Naive thymus-derived CD4-positive, alpha-beta T cell (primary cell): Measurements from ENCODE around the gene ZPR1. TPM values are rescaled to one million over a fixed set of nuclear protein-coding genes. Genes with fewer than 3 reads are reported as not detected.
"Not testable (repeated sequence)": the region's sequence is repeated elsewhere in the genome, so short reads cannot be mapped to it uniquely, and the experiment has no call there.

Experiments used
- ATAC-seq: fragments of 150-1000 bp; cut with Tn5 transposase; 2 replicates; pipeline ENCODE4 v1.10.0; 2021; ENCODE audit warnings: mild to moderate bottlenecking, moderate library complexity
- CTCF ChIA-PET: fragments of 350-600 bp; sonication (Branson Sonifier 250); formaldehyde crosslinking; loops from one replicate; lab custom pipeline; 2021; ENCODE audit warnings: antibody characterized with exemption; lab: Charles Lee
- POLR2A ChIA-PET: fragments of 350-600 bp; sonication (Branson Sonifier 250); formaldehyde crosslinking; loops from one replicate; lab custom pipeline; 2021; ENCODE audit warnings: antibody characterized with exemption, inconsistent platforms; lab: Charles Lee
- DNase-seq, 9 donors: peaks; one replicate each; pipeline versions ENCODE4 v3.0.0 to v3.0.0-alpha.2; 2020 to 2022; ENCODE audit warnings: mixed read lengths in 1 of 9
- H3K27ac ChIP-seq: one replicate; pipeline ENCODE4 v1.7.0; 2013; ENCODE audit warnings: mild to moderate bottlenecking, low read depth, low read length, moderate library complexity
- H3K27me3 ChIP-seq, 2 donors: one replicate each; pipeline ENCODE4 v1.7.0; 2013; ENCODE audit warnings: low read length in 2 of 2, mild to moderate bottlenecking in 2 of 2, moderate library complexity in 2 of 2; ENCODE audit not compliant: control insufficient read depth in 2 of 2, insufficient read depth in 2 of 2
- H3K36me3 ChIP-seq, 3 experiments: 1 replicate in 2 of 3; 2 replicates in 1 of 3; pipeline ENCODE4 v1.7.0; 2013; ENCODE audit warnings: low read length in 3 of 3, mild to moderate bottlenecking in 3 of 3, moderate library complexity in 1 of 3; ENCODE audit not compliant: insufficient read depth in 3 of 3, control insufficient read depth in 2 of 3
- H3K4me1 ChIP-seq, 2 donors: one replicate each; pipeline ENCODE4 v1.7.0; 2013; ENCODE audit warnings: low read length in 2 of 2, mild to moderate bottlenecking in 2 of 2, moderate library complexity in 1 of 2; ENCODE audit not compliant: control insufficient read depth in 2 of 2, insufficient read depth in 2 of 2
- H3K4me3 ChIP-seq: 2 replicates; pipeline ENCODE4 v1.7.0; 2013; ENCODE audit warnings: mild to moderate bottlenecking, low read length
- H3K9me3 ChIP-seq, 3 experiments: 1 replicate in 2 of 3; 2 replicates in 1 of 3; pipeline ENCODE4 v1.7.0; 2013; ENCODE audit warnings: low read length in 3 of 3; ENCODE audit not compliant: control insufficient read depth in 2 of 3
- H3K27ac Mint-ChIP-seq, 9 donors: one replicate each; pipeline ENCODE4 v1.8.0; 2020 to 2022; ENCODE audit warnings: mixed read lengths in 9 of 9, mild to moderate bottlenecking in 8 of 9, moderate library complexity in 5 of 9, inconsistent platforms in 2 of 9
- H3K27me3 Mint-ChIP-seq, 5 donors: one replicate each; pipeline ENCODE4 v1.8.0; 2021 to 2022; ENCODE audit warnings: mixed read lengths in 5 of 5, mild to moderate bottlenecking in 1 of 5
- H3K36me3 Mint-ChIP-seq, 5 donors: one replicate each; pipeline ENCODE4 v1.8.0; 2020 to 2022; ENCODE audit warnings: mixed read lengths in 5 of 5, mild to moderate bottlenecking in 3 of 5, inconsistent platforms in 1 of 5
- H3K4me1 Mint-ChIP-seq, 7 donors: one replicate each; pipeline ENCODE4 v1.8.0; 2020 to 2022; ENCODE audit warnings: mixed read lengths in 7 of 7, mild to moderate bottlenecking in 3 of 7, inconsistent platforms in 1 of 7
- H3K4me3 Mint-ChIP-seq, 10 donors: one replicate each; pipeline ENCODE4 v1.8.0; 2020 to 2022; ENCODE audit warnings: mild to moderate bottlenecking in 10 of 10, mixed read lengths in 10 of 10, moderate library complexity in 6 of 10, inconsistent platforms in 2 of 10
- H3K9me3 Mint-ChIP-seq, 11 donors: one replicate each; pipeline ENCODE4 v1.8.0; 2020 to 2022; ENCODE audit warnings: mixed read lengths in 11 of 11, mild to moderate bottlenecking in 4 of 11, inconsistent platforms in 1 of 11, moderate library complexity in 1 of 11
- intact Hi-C, 2 donors: fragments of 100-400 bp; cut with micrococcal nuclease; formaldehyde crosslinking; loops; one replicate each; pipeline ENCODE4 v1.15.1; 2023
- polyA plus RNA-seq, 2 donors: library from polyadenylated mRNA; unstranded; fragments of 300-500 nt; fragmentation: Illumina TruSeq; gene quantifications; one replicate each; pipeline ENCODE4 v1.2.3, GENCODE V29; 2021
- total RNA-seq, 6 experiments: library from RNA in 5 of 6; stranded (reverse) in 5 of 6; gene quantifications; 1 replicate in 5 of 6; 2 replicates in 1 of 6; pipeline ENCODE4 v1.2.3 and lab custom pipeline; 2021 to 2026

ZPR1 gene
- total and polyA plus RNA-seq, 7 experiments from 2014 or later = 30.9 to 117 (median 65.9) TPM

DNA sequence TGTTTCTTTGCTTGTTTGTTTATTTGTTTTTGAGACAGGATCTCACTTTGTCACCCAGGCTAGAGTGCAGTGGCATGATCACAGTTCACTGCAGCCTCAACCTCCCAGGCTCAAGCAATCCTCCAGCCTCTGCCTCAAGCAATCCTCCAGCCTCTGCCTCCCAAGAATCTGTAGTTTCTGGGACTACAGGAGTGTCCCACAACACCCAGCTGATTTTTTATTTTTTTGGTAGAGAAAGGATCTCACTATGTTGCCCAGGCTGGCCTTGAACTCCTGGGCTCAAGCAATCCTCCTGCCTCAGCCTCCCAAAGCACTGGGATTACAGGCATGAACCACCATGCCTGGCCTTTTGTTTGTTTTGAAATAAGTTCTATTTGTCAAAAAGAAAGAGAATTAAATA lies 13.8 kb upstream of the ZPR1 start:
- ATAC-seq, H3K4me1 Mint-ChIP-seq, H3K27ac Mint-ChIP-seq, DNase-seq, H3K4me3 Mint-ChIP-seq, H3K4me3 ChIP-seq, H3K27ac ChIP-seq, intact Hi-C loops, H3K27me3 ChIP-seq, H3K9me3 ChIP-seq, POLR2A ChIA-PET, H3K9me3 Mint-ChIP-seq, H3K4me1 ChIP-seq, H3K36me3 Mint-ChIP-seq, H3K36me3 ChIP-seq: not testable (repeated sequence)
- CTCF ChIA-PET = interaction anchor here (0.8 kb wide), 1 partner anchor 10 kb away, joined by 3 read pairs; the partner anchor contains the start of gene APOA5
- H3K27me3 Mint-ChIP-seq = peaks cover 0 to 36% (median 5%) of the 10 kb centered on the region in 5 donors

DNA sequence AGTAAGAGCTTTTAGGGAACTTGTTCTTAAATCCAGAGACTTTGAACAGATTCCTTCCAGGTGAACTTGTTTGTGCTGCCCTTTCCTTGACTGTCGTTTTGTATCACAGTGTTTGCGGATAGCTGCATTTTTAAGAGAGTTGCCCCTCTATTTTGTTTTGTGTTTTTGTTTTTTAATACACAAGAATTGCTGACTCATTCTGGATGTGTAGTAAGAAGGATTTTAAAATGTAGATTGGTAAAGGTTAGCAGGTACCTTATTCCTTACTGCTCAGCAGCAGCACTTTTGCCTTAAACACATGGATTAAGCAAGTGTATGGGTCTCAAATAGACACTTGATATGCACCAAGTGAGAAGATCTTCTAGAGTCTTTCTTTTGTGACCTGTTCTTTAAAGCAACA lies 12.8 kb upstream of the ZPR1 start:
- H3K4me3 Mint-ChIP-seq = no peak overlapping the region
- no peaks in the 10 kb centered on the region for H3K9me3 Mint-ChIP-seq
- H3K4me3 ChIP-seq = no peak overlapping the region
- no peaks in the 10 kb centered on the region for H3K4me1 ChIP-seq
- ChIA-PET CTCF (interaction anchor here (0.9 kb wide), 1 partner anchor 10 kb away, joined by 5 read pairs; the partner anchor contains the start of gene APOA5), POLR2A (no interaction called here)
- no peaks in the 10 kb centered on the region for H3K36me3 Mint-ChIP-seq
- ATAC-seq = no peak
- intact Hi-C loops = no loop called here
- H3K4me1 Mint-ChIP-seq = no peaks in the 10 kb centered on the region
- peaks cover 0 to 36% (median 5%) of the 10 kb centered on the region in 5 donors for H3K27me3 Mint-ChIP-seq
- no peaks in the 10 kb centered on the region for H3K36me3 ChIP-seq
- no peaks in the 10 kb centered on the region for H3K9me3 ChIP-seq
- peak overlapping the region in 1 of 9 donors; percentile 29 for H3K27ac Mint-ChIP-seq
- DNase-seq = no peak
- no peaks in the 10 kb centered on the region for H3K27me3 ChIP-seq
- H3K27ac ChIP-seq = no peak overlapping the region

DNA sequence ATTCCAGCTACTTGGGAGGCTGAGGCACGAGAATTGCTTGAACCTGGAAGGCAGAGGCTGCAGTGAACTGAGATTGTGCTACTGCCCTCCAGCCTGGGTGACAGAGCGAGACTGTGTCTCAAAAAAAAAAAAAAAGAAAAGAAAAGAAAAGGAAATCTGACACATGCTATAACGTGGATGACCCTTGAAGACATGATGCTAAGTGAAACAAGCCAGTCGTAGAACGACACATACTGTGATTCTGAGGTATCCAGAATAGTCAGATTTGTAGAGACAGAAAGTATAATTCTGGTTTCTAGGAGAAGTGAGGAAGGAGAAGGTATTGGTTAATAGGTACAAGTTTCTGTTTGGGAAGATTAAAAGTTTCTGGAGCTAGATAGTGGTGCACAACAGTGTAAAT lies 10.5 kb upstream of the ZPR1 start:
- no peak for ATAC-seq
- POLR2A ChIA-PET = no interaction called here
- Histone ChIP-seq H3K36me3 (no peaks in the 10 kb centered on the region), H3K4me3 (no peak overlapping the region), H3K27me3 (no peaks in the 10 kb centered on the region), H3K27ac (no peak overlapping the region), H3K4me1 (no peaks in the 10 kb centered on the region), H3K9me3 (no peaks in the 10 kb centered on the region)
- Mint-ChIP-seq H3K36me3 (no peaks in the 10 kb centered on the region), H3K4me1 (no peaks in the 10 kb centered on the region), H3K27ac (peak overlapping the region in 1 of 9 donors; percentile 37), H3K9me3 (no peaks in the 10 kb centered on the region), H3K27me3 (peaks cover 0 to 31% (median 5%) of the 10 kb centered on the region in 5 donors), H3K4me3 (no peak overlapping the region)
- intact Hi-C loops = no loop called here
- no peak for DNase-seq
- CTCF ChIA-PET = interaction anchor here (1.8 kb wide), 1 partner anchor 308 kb away, joined by 4 read pairs; no protein-coding TSS in a partner anchor

- H3K4me1 Mint-ChIP-seq = peaks cover 0 to 5% (median 4%) of the 10 kb centered on the region in 7 donors
- no peak for ATAC-seq
- no peak overlapping the region for H3K4me3 ChIP-seq
- no peaks in the 10 kb centered on the region for H3K36me3 ChIP-seq
- H3K27ac ChIP-seq = no peak overlapping the region
- H3K4me3 Mint-ChIP-seq = no peak overlapping the region
- H3K36me3 Mint-ChIP-seq = no peaks in the 10 kb centered on the region
- intact Hi-C loops = no loop called here
- H3K9me3 ChIP-seq = no peaks in the 10 kb centered on the region
- no peaks in the 10 kb centered on the region for H3K9me3 Mint-ChIP-seq
- no peaks in the 10 kb centered on the region for H3K27me3 ChIP-seq
- ChIA-PET POLR2A (no interaction called here), CTCF (interaction anchor here (1.8 kb wide), 1 partner anchor 308 kb away, joined by 4 read pairs; no protein-coding TSS in a partner anchor)
- peaks cover 0 to 30% (median 3%) of the 10 kb centered on the region in 5 donors for H3K27me3 Mint-ChIP-seq
- DNase-seq = no peak
- no peaks in the 10 kb centered on the region for H3K4me1 ChIP-seq
- no peak overlapping the region for H3K27ac Mint-ChIP-seq
These were observed 10.0 kb upstream of the ZPR1 start for GRCh38 chr11:116797816-116798215.

- ChIA-PET CTCF (interaction anchor here (0.6 kb wide), 2 partner anchors 13 to 309 kb away, joined by 3 read pairs; no protein-coding TSS in a partner anchor), POLR2A (interaction anchor here (1.1 kb wide), 1 partner anchor 10 kb away, joined by 3 read pairs; no protein-coding TSS in a partner anchor)
- no peaks in the 10 kb centered on the region for H3K9me3 Mint-ChIP-seq
- H3K36me3 Mint-ChIP-seq = no peaks in the 10 kb centered on the region
- Histone ChIP-seq H3K9me3 (no peaks in the 10 kb centered on the region), H3K27ac (no peak overlapping the region), H3K4me1 (peaks cover 0 to 1% of the 10 kb centered on the region in 2 donors), H3K27me3 (no peaks in the 10 kb centered on the region), H3K36me3 (no peaks in the 10 kb centered on the region), H3K4me3 (no peak overlapping the region)
- intact Hi-C loops = no loop called here
- H3K4me1 Mint-ChIP-seq = peaks cover 0 to 5% (median 4%) of the 10 kb centered on the region in 7 donors
- no peak overlapping the region for H3K4me3 Mint-ChIP-seq
- H3K27ac Mint-ChIP-seq = no peak overlapping the region
- DNase-seq = no peak
- H3K27me3 Mint-ChIP-seq = peaks cover 0 to 27% (median 0%) of the 10 kb centered on the region in 5 donors
- no peak for ATAC-seq
These were observed 8.7 kb upstream of the ZPR1 start for GRCh38 chr11:116796548-116796947.

DNA sequence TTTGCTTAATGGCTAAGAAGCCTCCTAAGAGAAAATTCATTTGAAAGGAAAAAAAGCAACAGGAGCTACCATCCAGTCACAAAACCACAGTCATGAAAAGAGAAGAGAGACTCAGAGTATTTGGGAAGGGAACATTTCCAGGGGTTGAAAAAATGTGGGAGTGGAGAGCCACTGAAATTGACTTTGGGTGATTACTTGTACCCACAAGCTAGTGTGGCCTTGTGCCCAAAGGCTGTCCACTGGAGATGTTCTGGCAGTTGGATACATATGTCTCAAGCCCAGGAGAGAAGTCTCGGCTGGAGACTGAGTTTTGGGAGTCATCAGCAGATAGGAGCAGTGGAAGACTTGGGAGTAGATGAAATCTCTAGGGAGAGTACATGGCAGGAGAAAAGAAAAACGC lies 7.0 kb upstream of the ZPR1 start:
- Mint-ChIP-seq H3K27ac (no peak overlapping the region), H3K36me3 (no peaks in the 10 kb centered on the region), H3K27me3 (peaks cover 0 to 19% (median 0%) of the 10 kb centered on the region in 5 donors), H3K9me3 (no peaks in the 10 kb centered on the region), H3K4me3 (no peak overlapping the region), H3K4me1 (peaks cover 5 to 13% (median 9%) of the 10 kb centered on the region in 7 donors)
- ChIA-PET CTCF (interaction anchor here (0.5 to 1.1 kb wide), 2 partner anchors 312 to 314 kb away, joined by 3 read pairs; no protein-coding TSS in a partner anchor), POLR2A (no interaction called here)
- Histone ChIP-seq H3K9me3 (no peaks in the 10 kb centered on the region), H3K36me3 (no peaks in the 10 kb centered on the region), H3K4me1 (peaks cover 3 to 5% of the 10 kb centered on the region in 2 donors), H3K27me3 (no peaks in the 10 kb centered on the region), H3K4me3 (no peak overlapping the region), H3K27ac (no peak overlapping the region)
- DNase-seq (no peak), ATAC-seq (no peak)
- intact Hi-C loops = no loop called here

GRCh38 chr11:116793772-116794097 lies 5.9 kb upstream of the ZPR1 start:
- Mint-ChIP-seq H3K4me1 (peaks cover 6 to 15% (median 10%) of the 10 kb centered on the region in 7 donors), H3K27me3 (peaks cover 0 to 11% (median 0%) of the 10 kb centered on the region in 5 donors), H3K36me3 (no peaks in the 10 kb centered on the region), H3K4me3 (no peak overlapping the region), H3K9me3 (no peaks in the 10 kb centered on the region), H3K27ac (no peak overlapping the region)
- H3K27ac ChIP-seq = no peak overlapping the region
- no peak overlapping the region for H3K4me3 ChIP-seq
- intact Hi-C loops = no loop called here
- no peaks in the 10 kb centered on the region for H3K36me3 ChIP-seq
- no peaks in the 10 kb centered on the region for H3K9me3 ChIP-seq
- H3K4me1 ChIP-seq = peaks cover 3 to 7% of the 10 kb centered on the region in 2 donors
- POLR2A ChIA-PET = no interaction called here
- ATAC-seq = no peak
- no peaks in the 10 kb centered on the region for H3K27me3 ChIP-seq
- CTCF ChIA-PET = interaction anchor here (0.8 to 5.8 kb wide), 5 partner anchors 43 to 315 kb away, joined by 3 to 66 read pairs (median 4); partner anchors contain the start of gene APOA1
- no peak for DNase-seq
